GM12878 (cell line): ENCODE results near the gene JADE2.

Experiments
- BHLHE40 ChIP-seq, 2 experiments: fragments of 450-650 bp in 1 of 2; IDR thresholded peaks; 2 replicates each; pipeline ENCODE4 v1.6.1; 2011 to 2017; ENCODE audit warnings: low read depth in 2 of 2, borderline replicate concordance in 1 of 2, improper control_type of control experiment in 1 of 2, low read length in 1 of 2, mild to moderate bottlenecking in 1 of 2
- HDAC6 ChIP-seq: fragments of 200-600 bp; sonication (generic); IDR thresholded peaks from one replicate; pipeline ENCODE4 v1.8.0; 2017; ENCODE audit warnings: antibody characterized with exemption; ENCODE audit not compliant: unreplicated experiment
- JUND ChIP-seq: IDR thresholded peaks from 2 replicates; pipeline ENCODE4 v1.6.1; 2012; ENCODE audit warnings: low read depth, mild to moderate bottlenecking, low read length, improper control_type of control experiment, moderate library complexity
- KDM1A ChIP-seq: fragments of 200-600 bp; sonication (generic); IDR thresholded peaks from 2 replicates; pipeline ENCODE4 v1.6.1; 2016; ENCODE audit warnings: borderline replicate concordance
- NR2F1 ChIP-seq: fragments of 450-650 bp; conservative IDR thresholded peaks from 2 replicates; pipeline ENCODE4 v1.6.1; 2017; ENCODE audit warnings: mild to moderate bottlenecking
- POLR2AphosphoS5 ChIP-seq: IDR thresholded peaks from 2 replicates; pipeline ENCODE4 v1.6.1; 2011; ENCODE audit warnings: mild to moderate bottlenecking, low read length, inconsistent platforms
- RAD21 ChIP-seq: IDR thresholded peaks from 2 replicates; pipeline ENCODE4 v1.6.1; 2011; ENCODE audit warnings: mild to moderate bottlenecking, low read depth, low read length, moderate library complexity; ENCODE audit not compliant: insufficient read depth
- SIN3A ChIP-seq: IDR thresholded peaks from 2 replicates; pipeline ENCODE4 v1.6.1; 2012; ENCODE audit warnings: low read depth, low read length, improper control_type of control experiment
- ZSCAN29 ChIP-seq: fragments of 450-650 bp; IDR thresholded peaks from 2 replicates; pipeline ENCODE4 v1.6.1; 2017; ENCODE audit warnings: mild to moderate bottlenecking, moderate library complexity
- TF ChIP-seq, protein P1 (sequence below): fragments of 450-650 bp; IDR thresholded peaks from 2 replicates; pipeline ENCODE4 v1.6.1; 2016; ENCODE audit warnings: mild to moderate bottlenecking
- TF ChIP-seq, protein P2 (sequence below), 3 experiments: IDR thresholded peaks in 2 of 3; conservative IDR thresholded peaks in 1 of 3; 2 replicates each; pipeline ENCODE4 v1.5.1; 2011; ENCODE audit warnings: low read depth in 3 of 3, low read length in 3 of 3, mild to moderate bottlenecking in 3 of 3, control low read depth in 2 of 3, moderate library complexity in 2 of 3, inconsistent platforms in 1 of 3, mixed read lengths in 1 of 3; ENCODE audit not compliant: control insufficient read depth in 2 of 3, insufficient read depth in 1 of 3; ENCODE audit errors: extremely low read depth in 1 of 3
- TF ChIP-seq, protein P3 (sequence below): IDR thresholded peaks from 2 replicates; pipeline ENCODE4 v1.6.1; 2012; ENCODE audit warnings: mild to moderate bottlenecking, low read depth, low read length

DNA sequence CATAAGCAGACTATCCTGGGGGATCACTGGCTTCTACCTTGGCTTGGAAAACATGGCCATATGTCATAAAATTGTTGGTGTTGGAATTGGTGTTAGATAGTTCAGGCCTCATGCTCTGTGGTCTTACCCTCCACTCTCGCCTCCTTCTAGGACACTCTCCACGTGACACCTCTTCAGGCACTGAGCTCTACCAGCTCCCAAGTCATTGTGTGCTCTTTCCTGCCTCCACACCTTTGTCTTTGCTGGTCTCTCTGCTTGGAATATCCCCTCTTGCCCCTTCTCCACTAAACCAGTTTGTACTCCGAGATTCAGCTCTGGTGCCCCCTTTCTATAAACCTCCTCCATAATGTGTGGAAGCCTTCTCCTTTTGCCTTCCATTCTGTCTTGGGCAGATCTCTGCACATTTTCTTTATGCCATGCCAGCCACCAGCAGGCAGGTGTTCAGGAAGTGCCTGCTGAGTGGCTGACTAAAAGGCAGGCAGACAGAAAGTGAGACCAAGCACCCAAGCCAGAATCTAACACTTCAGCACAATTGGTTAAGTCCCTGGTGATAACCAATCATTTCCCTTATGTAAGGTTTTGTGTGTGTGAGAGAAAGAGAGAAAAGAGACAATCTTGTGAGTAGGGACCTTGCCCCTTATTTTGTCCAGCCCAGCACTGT is 69.5 kb downstream of the JADE2 start:
- TF ChIP-seq, protein P1, sequence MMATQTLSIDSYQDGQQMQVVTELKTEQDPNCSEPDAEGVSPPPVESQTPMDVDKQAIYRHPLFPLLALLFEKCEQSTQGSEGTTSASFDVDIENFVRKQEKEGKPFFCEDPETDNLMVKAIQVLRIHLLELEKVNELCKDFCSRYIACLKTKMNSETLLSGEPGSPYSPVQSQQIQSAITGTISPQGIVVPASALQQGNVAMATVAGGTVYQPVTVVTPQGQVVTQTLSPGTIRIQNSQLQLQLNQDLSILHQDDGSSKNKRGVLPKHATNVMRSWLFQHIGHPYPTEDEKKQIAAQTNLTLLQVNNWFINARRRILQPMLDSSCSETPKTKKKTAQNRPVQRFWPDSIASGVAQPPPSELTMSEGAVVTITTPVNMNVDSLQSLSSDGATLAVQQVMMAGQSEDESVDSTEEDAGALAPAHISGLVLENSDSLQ: peak; percentile 22; the same call in 1 of the 2 replicates
- no peak; a peak in 1 of 4 replicates for TF ChIP-seq BHLHE40 (IDR thresholded peaks at IDR 0.05; ENCODE audit: borderline replicate concordance in 1 of 2, low read depth in 2 of 2, low read length in 1 of 2)
- no peak for TF ChIP-seq ZSCAN29
- no peak for TF ChIP-seq JUND
- TF ChIP-seq, protein P2, sequence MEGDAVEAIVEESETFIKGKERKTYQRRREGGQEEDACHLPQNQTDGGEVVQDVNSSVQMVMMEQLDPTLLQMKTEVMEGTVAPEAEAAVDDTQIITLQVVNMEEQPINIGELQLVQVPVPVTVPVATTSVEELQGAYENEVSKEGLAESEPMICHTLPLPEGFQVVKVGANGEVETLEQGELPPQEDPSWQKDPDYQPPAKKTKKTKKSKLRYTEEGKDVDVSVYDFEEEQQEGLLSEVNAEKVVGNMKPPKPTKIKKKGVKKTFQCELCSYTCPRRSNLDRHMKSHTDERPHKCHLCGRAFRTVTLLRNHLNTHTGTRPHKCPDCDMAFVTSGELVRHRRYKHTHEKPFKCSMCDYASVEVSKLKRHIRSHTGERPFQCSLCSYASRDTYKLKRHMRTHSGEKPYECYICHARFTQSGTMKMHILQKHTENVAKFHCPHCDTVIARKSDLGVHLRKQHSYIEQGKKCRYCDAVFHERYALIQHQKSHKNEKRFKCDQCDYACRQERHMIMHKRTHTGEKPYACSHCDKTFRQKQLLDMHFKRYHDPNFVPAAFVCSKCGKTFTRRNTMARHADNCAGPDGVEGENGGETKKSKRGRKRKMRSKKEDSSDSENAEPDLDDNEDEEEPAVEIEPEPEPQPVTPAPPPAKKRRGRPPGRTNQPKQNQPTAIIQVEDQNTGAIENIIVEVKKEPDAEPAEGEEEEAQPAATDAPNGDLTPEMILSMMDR (IDR thresholded peaks at IDR 0.05 in 2 of 3, conservative IDR thresholded peaks at IDR 0.05 in 1 of 3; ENCODE audit: control insufficient read depth in 2 of 3, extremely low read depth in 1 of 3, insufficient read depth in 1 of 3, low read depth in 3 of 3, low read length in 3 of 3): no peak
- TF ChIP-seq RAD21: no peak
- TF ChIP-seq POLR2AphosphoS5: no peak
- no peak for TF ChIP-seq SIN3A
- no peak for TF ChIP-seq NR2F1
- no peak for TF ChIP-seq HDAC6
- TF ChIP-seq KDM1A: no peak
- TF ChIP-seq, protein P3, sequence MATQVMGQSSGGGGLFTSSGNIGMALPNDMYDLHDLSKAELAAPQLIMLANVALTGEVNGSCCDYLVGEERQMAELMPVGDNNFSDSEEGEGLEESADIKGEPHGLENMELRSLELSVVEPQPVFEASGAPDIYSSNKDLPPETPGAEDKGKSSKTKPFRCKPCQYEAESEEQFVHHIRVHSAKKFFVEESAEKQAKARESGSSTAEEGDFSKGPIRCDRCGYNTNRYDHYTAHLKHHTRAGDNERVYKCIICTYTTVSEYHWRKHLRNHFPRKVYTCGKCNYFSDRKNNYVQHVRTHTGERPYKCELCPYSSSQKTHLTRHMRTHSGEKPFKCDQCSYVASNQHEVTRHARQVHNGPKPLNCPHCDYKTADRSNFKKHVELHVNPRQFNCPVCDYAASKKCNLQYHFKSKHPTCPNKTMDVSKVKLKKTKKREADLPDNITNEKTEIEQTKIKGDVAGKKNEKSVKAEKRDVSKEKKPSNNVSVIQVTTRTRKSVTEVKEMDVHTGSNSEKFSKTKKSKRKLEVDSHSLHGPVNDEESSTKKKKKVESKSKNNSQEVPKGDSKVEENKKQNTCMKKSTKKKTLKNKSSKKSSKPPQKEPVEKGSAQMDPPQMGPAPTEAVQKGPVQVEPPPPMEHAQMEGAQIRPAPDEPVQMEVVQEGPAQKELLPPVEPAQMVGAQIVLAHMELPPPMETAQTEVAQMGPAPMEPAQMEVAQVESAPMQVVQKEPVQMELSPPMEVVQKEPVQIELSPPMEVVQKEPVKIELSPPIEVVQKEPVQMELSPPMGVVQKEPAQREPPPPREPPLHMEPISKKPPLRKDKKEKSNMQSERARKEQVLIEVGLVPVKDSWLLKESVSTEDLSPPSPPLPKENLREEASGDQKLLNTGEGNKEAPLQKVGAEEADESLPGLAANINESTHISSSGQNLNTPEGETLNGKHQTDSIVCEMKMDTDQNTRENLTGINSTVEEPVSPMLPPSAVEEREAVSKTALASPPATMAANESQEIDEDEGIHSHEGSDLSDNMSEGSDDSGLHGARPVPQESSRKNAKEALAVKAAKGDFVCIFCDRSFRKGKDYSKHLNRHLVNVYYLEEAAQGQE: no peak
